ENCODE measurements around the gene RAB43.

DNA sequence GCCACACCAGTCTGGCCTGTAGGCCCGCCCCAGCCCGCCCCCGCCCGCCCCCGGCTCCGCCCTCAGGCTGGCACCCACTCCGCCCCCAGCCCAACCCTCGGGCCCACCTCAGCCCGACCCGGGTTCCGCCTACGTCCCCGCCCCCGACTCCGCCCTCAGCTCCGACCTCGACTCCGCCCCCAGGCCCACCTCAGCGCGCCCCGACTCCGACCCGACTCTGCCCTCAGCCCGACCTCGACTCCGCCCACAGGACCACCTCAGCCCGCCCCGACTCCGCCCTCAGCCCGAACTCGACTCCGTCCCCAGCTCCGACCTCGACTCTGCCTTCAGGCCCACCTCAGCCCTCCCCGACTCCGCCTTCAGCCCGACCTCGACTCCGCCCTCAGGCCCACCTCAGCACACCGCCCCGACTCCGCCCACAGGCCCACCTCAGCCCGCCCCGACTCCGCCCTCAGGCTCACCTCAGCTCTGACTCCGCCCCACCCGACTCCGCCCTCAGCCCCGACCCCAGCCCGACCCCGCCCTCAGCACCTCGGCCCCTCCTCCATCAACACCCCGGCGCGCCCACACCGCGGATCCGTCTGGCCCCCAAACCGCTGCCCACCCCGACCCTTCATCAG lies at the start of gene RAB43:
- TF ChIP-seq FOXM1 (IDR thresholded peaks at IDR 0.05; ENCODE audit: borderline replicate concordance) (no peak), BHLHE40 (IDR thresholded peaks at IDR 0.05; ENCODE audit: borderline replicate concordance) (no peak), L3MBTL2 (conservative IDR thresholded peaks at IDR 0.05) (no peak), FOXA1 (IDR thresholded peaks at IDR 0.05) (no peak), TARDBP (IDR thresholded peaks at IDR 0.05) (no peak), ARNT (IDR thresholded peaks at IDR 0.05) (no peak), ZNF384 (IDR thresholded peaks at IDR 0.05) (no peak), ELF4 (IDR thresholded peaks at IDR 0.05) (no peak), NFRKB (IDR thresholded peaks at IDR 0.05) (no peak), FOXK2 (IDR thresholded peaks at IDR 0.05) (no peak), PKNOX1 (IDR thresholded peaks at IDR 0.05) (no peak)

Measured in HEK293T (cell line).